ENCODE results near the gene GC. TPM values are rescaled to one million over a fixed set of nuclear protein-coding genes. Genes with fewer than 3 reads are reported as not detected.
"Not testable (repeated sequence)": the region's sequence is repeated elsewhere in the genome, so short reads cannot be mapped to it uniquely, and the experiment has no call there.

GC gene
- total RNA-seq, 2 donors from 2014 or later = 4.1 TPM; not detected in 1

- Histone ChIP-seq H3K9me3 (no peaks in the 10 kb centered on the region), H3K4me3 (no peak overlapping the region), H3K36me3 (no peaks in the 10 kb centered on the region), H3K27ac (no peak overlapping the region), H3K9ac (ENCODE audit: low read depth in 2 of 2, low read length in 2 of 2) (no peak overlapping the region), H3K27me3 (no peaks in the 10 kb centered on the region), H3K4me1 (no peaks in the 10 kb centered on the region)
- DNase-seq = no peak
- no peak for TF ChIP-seq CTCF (IDR thresholded peaks at IDR 0.05)
- intact Hi-C loops (cut with DNase I) = no loop called here
Measured at GRCh38 chr4:71765821-71766383, 18.0 kb downstream of the GC start.

- Histone ChIP-seq H3K36me3 (no peaks in the 10 kb centered on the region), H3K9ac (ENCODE audit: low read depth in 2 of 2, low read length in 2 of 2) (no peak overlapping the region), H3K4me3 (no peak overlapping the region), H3K27me3 (no peaks in the 10 kb centered on the region), H3K27ac (no peak overlapping the region), H3K4me1 (no peaks in the 10 kb centered on the region), H3K9me3 (no peaks in the 10 kb centered on the region)
- intact Hi-C loops (cut with DNase I) = no loop called here
- DNase-seq = no peak
- TF ChIP-seq CTCF (IDR thresholded peaks at IDR 0.05) = no peak
Measured at GRCh38 chr4:71765350-71765749, 18.5 kb downstream of the GC start.

GRCh38 chr4:71752383-71753042 lies 31.4 kb downstream of the GC start:
- Histone ChIP-seq H3K9ac (ENCODE audit: low read depth in 2 of 2, low read length in 2 of 2) (no peak overlapping the region), H3K9me3 (no peaks in the 10 kb centered on the region), H3K4me3 (no peak overlapping the region), H3K36me3 (no peaks in the 10 kb centered on the region), H3K4me1 (no peaks in the 10 kb centered on the region), H3K27ac (no peak overlapping the region), H3K27me3 (no peaks in the 10 kb centered on the region)
- intact Hi-C loops (cut with DNase I) = no loop called here
- DNase-seq = peak; percentile 59
- TF ChIP-seq CTCF (IDR thresholded peaks at IDR 0.05) = no peak

- Histone ChIP-seq H3K27me3 (no peaks in the 10 kb centered on the region), H3K36me3 (no peaks in the 10 kb centered on the region), H3K9me3 (no peaks in the 10 kb centered on the region), H3K9ac (ENCODE audit: low read depth in 2 of 2, low read length in 2 of 2) (no peak overlapping the region), H3K4me1 (no peaks in the 10 kb centered on the region), H3K27ac (no peak overlapping the region), H3K4me3 (no peak overlapping the region)
- no peak for TF ChIP-seq CTCF (IDR thresholded peaks at IDR 0.05)
- DNase-seq = no peak
- intact Hi-C loops (cut with DNase I) = no loop called here
Measured at GRCh38 chr4:71749008-71749594, 34.8 kb downstream of the GC start.

- H3K4me3 ChIP-seq = no peak overlapping the region
- H3K4me1 ChIP-seq = no peaks in the 10 kb centered on the region
- no peak overlapping the region for H3K27ac ChIP-seq
- H3K36me3 ChIP-seq = no peaks in the 10 kb centered on the region
- H3K9me3 ChIP-seq = no peaks in the 10 kb centered on the region
- intact Hi-C loops (cut with DNase I) = no loop called here
- TF ChIP-seq CTCF (IDR thresholded peaks at IDR 0.05) = no peak
- no peak overlapping the region for H3K9ac ChIP-seq (ENCODE audit: low read depth in 2 of 2, low read length in 2 of 2)
- H3K27me3 ChIP-seq = no peaks in the 10 kb centered on the region
- no peak for DNase-seq
Measured at GRCh38 chr4:71746379-71746778, 37.5 kb downstream of the GC start.

- DNase-seq; H3K27ac ChIP-seq; H3K4me3 ChIP-seq; H3K9me3 ChIP-seq; H3K36me3 ChIP-seq; H3K9ac ChIP-seq (ENCODE audit: low read depth in 2 of 2, low read length in 2 of 2); H3K27me3 ChIP-seq; H3K4me1 ChIP-seq: not testable (repeated sequence)
- intact Hi-C loops (cut with DNase I) = loop anchor here (10.0 kb wide), 2 partner anchors 196 to 546 kb away; no protein-coding TSS in a partner anchor
Measured at GRCh38 chr4:71738782-71739181, 45.1 kb downstream of the GC start.
